ENCODE data around the gene TERB1. TPM values are rescaled to one million over a fixed set of nuclear protein-coding genes. Genes with fewer than 3 reads are reported as not detected.
"Not testable (repeated sequence)": the region's sequence is repeated elsewhere in the genome, so short reads cannot be mapped to it uniquely, and the experiment has no call there.

TERB1 gene
- polyA plus RNA-seq, 12 donors = not detected

- no peak for DNase-seq
These were observed 22.6 kb upstream of the TERB1 start for GRCh38 chr16:66824006-66824405.

- no peak for DNase-seq
These were observed 13.3 kb upstream of the TERB1 start for GRCh38 chr16:66814734-66815133.

- no peak for DNase-seq
These were observed 9.7 kb upstream of the TERB1 start for GRCh38 chr16:66811043-66811442.

GRCh38 chr16:66810391-66810790 is 9.0 kb upstream of the TERB1 start:
- no peak for DNase-seq

GRCh38 chr16:66809765-66810164 is 8.4 kb upstream of the TERB1 start:
- no peak for DNase-seq

- DNase-seq = no peak
These were observed 775 bp upstream of the TERB1 start for GRCh38 chr16:66802159-66802558.

GRCh38 chr16:66800856-66801255 is 528 bp downstream of the TERB1 start:
- no peak for DNase-seq

GRCh38 chr16:66798161-66798560 is 3.2 kb downstream of the TERB1 start:
- no peak for DNase-seq

GRCh38 chr16:66793984-66794383 is 7.4 kb downstream of the TERB1 start:
- not testable (repeated sequence) for DNase-seq

- DNase-seq = no peak
These were observed 11.2 kb downstream of the TERB1 start for GRCh38 chr16:66790130-66790733.

GRCh38 chr16:66787427-66787826 is 14.0 kb downstream of the TERB1 start:
- DNase-seq = no peak

- no peak for DNase-seq
These were observed 14.8 kb downstream of the TERB1 start for GRCh38 chr16:66786551-66786950.

- DNase-seq = no peak
These were observed 24.9 kb downstream of the TERB1 start for GRCh38 chr16:66776457-66776856.

- no peak for DNase-seq
These were observed 26.4 kb downstream of the TERB1 start for GRCh38 chr16:66774981-66775380.

GRCh38 chr16:66758086-66758485 is 43.3 kb downstream of the TERB1 start:
- no peak for DNase-seq

- DNase-seq = no peak
These were observed 46.6 kb downstream of the TERB1 start for GRCh38 chr16:66754819-66755218.

- no peak for DNase-seq
These were observed 47.2 kb downstream of the TERB1 start for GRCh38 chr16:66754211-66754610.

- DNase-seq = no peak
These were observed 48.4 kb downstream of the TERB1 start for GRCh38 chr16:66752958-66753357.

GRCh38 chr16:66752379-66752778 is 49.0 kb downstream of the TERB1 start:
- DNase-seq = no peak

- DNase-seq = no peak
These were observed 49.4 kb downstream of the TERB1 start for GRCh38 chr16:66751992-66752322.

GRCh38 chr16:66751303-66751991 is 49.9 kb downstream of the TERB1 start, which contains the start of gene DYNC1LI2:
DYNC1LI2 (minus strand) TSS chr16:66751609; CDS start chr16:66751591, 18 bp downstream.
- DNase-seq = peak; percentile 67

GRCh38 chr16:66751053-66751302 is 50.4 kb downstream of the TERB1 start:
- DNase-seq = peak; percentile 31

GRCh38 chr16:66750279-66751052 is 50.9 kb downstream of the TERB1 start:
- no peak for DNase-seq
